Measurements from ENCODE around the gene LGALS12. TPM values are rescaled to one million over a fixed set of nuclear protein-coding genes. Genes with fewer than 3 reads are reported as not detected.
"Not testable (repeated sequence)": the region's sequence is repeated elsewhere in the genome, so short reads cannot be mapped to it uniquely, and the experiment has no call there.

The LGALS12 gene
- total RNA-seq, 3 donors from 2014 or later (not counting 1 experiment from before 2014, with no cell fraction given) = 0.23 to 1.8 (median 0.38) TPM

DNA sequence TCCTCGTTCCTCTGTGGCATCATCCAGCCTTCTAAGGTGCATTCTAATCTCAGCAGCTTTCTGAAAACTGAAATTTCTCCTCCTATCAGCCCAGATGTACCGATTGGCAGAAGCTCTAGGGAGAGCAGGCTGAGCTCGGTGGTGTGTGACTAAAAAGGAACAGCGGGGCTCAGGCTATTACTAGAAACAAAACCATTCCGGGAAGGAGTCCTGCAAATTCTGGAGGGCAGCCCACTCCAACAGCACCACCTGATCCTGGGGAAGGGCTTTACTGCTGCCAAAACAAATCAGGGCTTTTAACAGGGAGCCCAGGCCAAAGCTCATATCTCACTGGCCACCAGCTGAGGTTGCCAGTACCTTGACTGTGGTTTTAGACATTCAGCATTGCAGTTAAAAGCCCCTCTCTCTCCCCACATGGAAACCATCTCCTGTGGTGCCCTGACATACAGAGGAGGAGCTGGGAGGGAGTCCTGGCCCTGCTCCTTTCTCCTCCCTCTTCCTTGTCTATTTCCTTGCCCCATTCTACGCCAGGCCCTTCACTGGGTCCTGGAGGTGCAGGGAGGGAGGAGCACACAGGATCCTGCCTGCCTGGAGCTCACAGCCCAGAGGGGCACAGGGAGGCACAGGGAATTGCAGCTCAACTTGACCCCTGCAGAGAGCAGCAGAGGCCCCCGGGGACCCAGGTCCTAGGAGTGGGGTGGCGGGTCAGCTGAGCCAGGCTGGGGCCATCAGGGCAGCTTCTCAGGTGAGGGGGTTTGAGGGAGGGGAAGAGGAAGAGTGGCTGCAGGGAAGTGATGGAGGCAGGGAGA, 31.6 kb downstream of the LGALS12 start:
- intact Hi-C loops (cut with micrococcal nuclease) = loop anchor here (5.0 kb wide), 1 partner anchor 75 kb away; the partner anchor contains the start of gene PLAAT3
- Histone ChIP-seq H3K9me3 (ENCODE audit: control insufficient read depth, insufficient read depth, low read length) (no peaks in the 10 kb centered on the region), H3K27me3 (ENCODE audit: control insufficient read depth, insufficient read depth, low read length) (no peaks in the 10 kb centered on the region), H3K36me3 (ENCODE audit: control insufficient read depth, insufficient read depth, low read length) (peaks cover 14% of the 10 kb centered on the region), H3K4me3 (ENCODE audit: low read length) (peak overlapping the region; percentile 75), H3K4me1 (ENCODE audit: control insufficient read depth, insufficient read depth, low read length) (peaks cover 74% of the 10 kb centered on the region), H3K27ac (ENCODE audit: low read length) (peak overlapping the region; percentile 86)
- WGBS (ENCODE audit: insufficient coverage) = 23% methylated on average over 8 of the region's 8 CpGs
- Mint-ChIP-seq H3K9me3 (no peaks in the 10 kb centered on the region), H3K27me3 (ENCODE audit: low read depth in 2 of 2) (no peaks in the 10 kb centered on the region), H3K4me3 (peak overlapping the region; percentile 96), H3K27ac (peak overlapping the region; percentile 93 to 97), H3K36me3 (no peaks in the 10 kb centered on the region), H3K4me1 (peaks cover 85 to 90% of the 10 kb centered on the region in 2 donors)
- ATAC-seq (peak in 2 of 3 donors; percentile 0 to 6), DNase-seq (no peak)
- TF ChIP-seq, protein P1, sequence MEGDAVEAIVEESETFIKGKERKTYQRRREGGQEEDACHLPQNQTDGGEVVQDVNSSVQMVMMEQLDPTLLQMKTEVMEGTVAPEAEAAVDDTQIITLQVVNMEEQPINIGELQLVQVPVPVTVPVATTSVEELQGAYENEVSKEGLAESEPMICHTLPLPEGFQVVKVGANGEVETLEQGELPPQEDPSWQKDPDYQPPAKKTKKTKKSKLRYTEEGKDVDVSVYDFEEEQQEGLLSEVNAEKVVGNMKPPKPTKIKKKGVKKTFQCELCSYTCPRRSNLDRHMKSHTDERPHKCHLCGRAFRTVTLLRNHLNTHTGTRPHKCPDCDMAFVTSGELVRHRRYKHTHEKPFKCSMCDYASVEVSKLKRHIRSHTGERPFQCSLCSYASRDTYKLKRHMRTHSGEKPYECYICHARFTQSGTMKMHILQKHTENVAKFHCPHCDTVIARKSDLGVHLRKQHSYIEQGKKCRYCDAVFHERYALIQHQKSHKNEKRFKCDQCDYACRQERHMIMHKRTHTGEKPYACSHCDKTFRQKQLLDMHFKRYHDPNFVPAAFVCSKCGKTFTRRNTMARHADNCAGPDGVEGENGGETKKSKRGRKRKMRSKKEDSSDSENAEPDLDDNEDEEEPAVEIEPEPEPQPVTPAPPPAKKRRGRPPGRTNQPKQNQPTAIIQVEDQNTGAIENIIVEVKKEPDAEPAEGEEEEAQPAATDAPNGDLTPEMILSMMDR (IDR thresholded peaks at IDR 0.05) = no peak

DNA sequence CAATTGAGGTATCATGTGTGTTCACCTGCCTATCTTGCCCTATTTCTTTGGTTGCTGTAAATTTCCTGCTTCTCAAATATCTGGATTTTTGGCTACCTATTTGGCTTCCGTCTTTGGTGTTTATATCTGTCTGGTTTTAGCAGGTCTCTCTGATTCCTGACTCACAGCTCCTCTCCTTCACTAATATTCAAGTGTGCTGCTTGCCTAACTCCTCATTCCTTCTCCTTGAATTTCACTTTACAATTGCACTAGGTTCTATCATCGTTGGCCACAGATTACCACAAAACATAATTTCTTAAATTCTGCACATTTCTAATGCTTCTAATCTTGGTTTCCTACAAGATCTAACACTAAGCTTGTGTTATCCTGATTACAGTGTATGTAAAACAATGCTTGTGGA, 36.6 kb downstream of the LGALS12 start:
- H3K4me3 Mint-ChIP-seq; H3K27me3 Mint-ChIP-seq (ENCODE audit: low read depth in 2 of 2); H3K27me3 ChIP-seq (ENCODE audit: control insufficient read depth, insufficient read depth, low read length); H3K9me3 ChIP-seq (ENCODE audit: control insufficient read depth, insufficient read depth, low read length); H3K27ac ChIP-seq (ENCODE audit: low read length); intact Hi-C loops (cut with micrococcal nuclease); DNase-seq; H3K9me3 Mint-ChIP-seq; ATAC-seq; H3K4me3 ChIP-seq (ENCODE audit: low read length): not testable (repeated sequence)
- H3K27ac Mint-ChIP-seq = peak overlapping the region; percentile 41 to 51
- Histone ChIP-seq H3K36me3 (ENCODE audit: control insufficient read depth, insufficient read depth, low read length) (peaks cover 55% of the 10 kb centered on the region), H3K4me1 (ENCODE audit: control insufficient read depth, insufficient read depth, low read length) (peaks cover 35% of the 10 kb centered on the region)
- H3K36me3 Mint-ChIP-seq = peaks cover 19% of the 10 kb centered on the region
- peaks cover 65 to 84% of the 10 kb centered on the region in 2 donors for H3K4me1 Mint-ChIP-seq
- WGBS (ENCODE audit: insufficient coverage) = 85% methylated on average over 2 of the region's 2 CpGs

DNA sequence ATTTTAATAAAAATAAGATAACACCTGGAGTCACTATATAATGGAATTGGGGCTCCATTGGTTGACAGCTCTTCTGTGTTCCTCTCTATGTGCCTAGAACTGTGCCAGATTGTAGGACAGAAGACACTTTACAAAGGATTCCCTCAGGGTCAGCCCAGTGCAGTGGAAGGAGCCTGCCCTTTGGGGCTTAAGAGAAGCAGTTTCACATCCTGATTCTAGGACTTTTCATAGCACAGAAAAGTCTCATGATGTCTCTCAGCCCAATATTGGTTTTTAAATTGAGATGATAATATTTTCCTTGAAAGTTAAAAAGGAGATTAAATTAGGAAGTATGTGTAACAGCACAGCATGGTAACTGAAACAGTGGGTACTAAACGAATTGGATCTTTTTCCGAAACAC, 37.8 kb downstream of the LGALS12 start:
- no peaks in the 10 kb centered on the region for H3K27me3 ChIP-seq (ENCODE audit: control insufficient read depth, insufficient read depth, low read length)
- Mint-ChIP-seq H3K27ac (peak overlapping the region; percentile 41 to 71), H3K4me1 (peaks cover 59 to 77% of the 10 kb centered on the region in 2 donors), H3K4me3 (no peak overlapping the region), H3K9me3 (no peaks in the 10 kb centered on the region), H3K27me3 (ENCODE audit: low read depth in 2 of 2) (no peaks in the 10 kb centered on the region), H3K36me3 (peaks cover 19% of the 10 kb centered on the region)
- TF ChIP-seq, protein P1 (IDR thresholded peaks at IDR 0.05) = no peak
- peaks cover 55% of the 10 kb centered on the region for H3K36me3 ChIP-seq (ENCODE audit: control insufficient read depth, insufficient read depth, low read length)
- intact Hi-C loops (cut with micrococcal nuclease) = no loop called here
- DNase-seq (no peak), ATAC-seq (no peak)
- 71% methylated on average over 1 of the region's 2 CpGs for WGBS (ENCODE audit: insufficient coverage)
- H3K27ac ChIP-seq (ENCODE audit: low read length) = no peak overlapping the region
- peaks cover 23% of the 10 kb centered on the region for H3K4me1 ChIP-seq (ENCODE audit: control insufficient read depth, insufficient read depth, low read length)
- no peaks in the 10 kb centered on the region for H3K9me3 ChIP-seq (ENCODE audit: control insufficient read depth, insufficient read depth, low read length)
- no peak overlapping the region for H3K4me3 ChIP-seq (ENCODE audit: low read length)

DNA sequence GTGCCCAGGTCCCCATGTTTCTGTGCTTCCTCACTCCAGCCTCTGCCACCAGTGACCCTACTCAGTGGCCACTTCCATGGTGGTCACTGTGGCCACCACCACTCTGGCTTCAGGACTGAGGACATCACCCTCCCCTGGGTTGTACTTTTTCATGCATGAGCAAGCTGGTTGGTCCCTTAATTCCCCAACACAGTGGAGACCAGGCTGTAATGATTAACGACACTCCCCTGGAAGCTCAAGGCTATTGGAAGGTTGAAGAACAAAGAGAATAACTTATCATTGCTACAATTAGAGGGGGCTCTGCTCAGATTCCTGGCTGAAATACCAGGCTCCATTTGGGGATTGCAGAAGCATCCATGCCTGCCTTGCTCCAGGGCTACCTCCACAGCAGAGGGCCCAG, 41.2 kb downstream of the LGALS12 start:
- Histone ChIP-seq H3K4me3 (ENCODE audit: low read length) (no peak overlapping the region), H3K27ac (ENCODE audit: low read length) (no peak overlapping the region), H3K27me3 (ENCODE audit: control insufficient read depth, insufficient read depth, low read length) (no peaks in the 10 kb centered on the region), H3K9me3 (ENCODE audit: control insufficient read depth, insufficient read depth, low read length) (no peaks in the 10 kb centered on the region), H3K4me1 (ENCODE audit: control insufficient read depth, insufficient read depth, low read length) (peaks cover 26% of the 10 kb centered on the region), H3K36me3 (ENCODE audit: control insufficient read depth, insufficient read depth, low read length) (peaks cover 43% of the 10 kb centered on the region)
- intact Hi-C loops (cut with micrococcal nuclease) = no loop called here
- DNase-seq = no peak
- Mint-ChIP-seq H3K4me3 (no peak overlapping the region), H3K9me3 (no peaks in the 10 kb centered on the region), H3K27ac (peak overlapping the region; percentile 71 to 85), H3K27me3 (ENCODE audit: low read depth in 2 of 2) (no peaks in the 10 kb centered on the region), H3K4me1 (peaks cover 56 to 70% of the 10 kb centered on the region in 2 donors), H3K36me3 (peaks cover 19% of the 10 kb centered on the region)
- no peak for ATAC-seq
- TF ChIP-seq, protein P1 (IDR thresholded peaks at IDR 0.05) = no peak
- 100% methylated on average over 1 of the region's 1 CpG for WGBS (ENCODE audit: insufficient coverage)

Data from natural killer cell (primary cell).